PC-9 (cell line): ENCODE results near the gene ST6GALNAC1.

ENCODE experiments used
- EZH2 ChIP-seq: fragments of 200-600 bp; sonication (generic); IDR thresholded peaks from 2 replicates; pipeline ENCODE4 v1.8.0; 2017; ENCODE audit warnings: antibody characterized with exemption, low read depth
- TF ChIP-seq, protein P1 (sequence below): fragments of 200-600 bp; sonication (generic); conservative IDR thresholded peaks from 2 replicates; pipeline ENCODE4 v1.6.1; 2017; ENCODE audit warnings: mixed run types, antibody characterized with exemption, mild to moderate bottlenecking, moderate library complexity

- TF ChIP-seq, protein P1, sequence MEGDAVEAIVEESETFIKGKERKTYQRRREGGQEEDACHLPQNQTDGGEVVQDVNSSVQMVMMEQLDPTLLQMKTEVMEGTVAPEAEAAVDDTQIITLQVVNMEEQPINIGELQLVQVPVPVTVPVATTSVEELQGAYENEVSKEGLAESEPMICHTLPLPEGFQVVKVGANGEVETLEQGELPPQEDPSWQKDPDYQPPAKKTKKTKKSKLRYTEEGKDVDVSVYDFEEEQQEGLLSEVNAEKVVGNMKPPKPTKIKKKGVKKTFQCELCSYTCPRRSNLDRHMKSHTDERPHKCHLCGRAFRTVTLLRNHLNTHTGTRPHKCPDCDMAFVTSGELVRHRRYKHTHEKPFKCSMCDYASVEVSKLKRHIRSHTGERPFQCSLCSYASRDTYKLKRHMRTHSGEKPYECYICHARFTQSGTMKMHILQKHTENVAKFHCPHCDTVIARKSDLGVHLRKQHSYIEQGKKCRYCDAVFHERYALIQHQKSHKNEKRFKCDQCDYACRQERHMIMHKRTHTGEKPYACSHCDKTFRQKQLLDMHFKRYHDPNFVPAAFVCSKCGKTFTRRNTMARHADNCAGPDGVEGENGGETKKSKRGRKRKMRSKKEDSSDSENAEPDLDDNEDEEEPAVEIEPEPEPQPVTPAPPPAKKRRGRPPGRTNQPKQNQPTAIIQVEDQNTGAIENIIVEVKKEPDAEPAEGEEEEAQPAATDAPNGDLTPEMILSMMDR: no peak
- no peak for TF ChIP-seq EZH2
These were observed 49.6 kb downstream of the ST6GALNAC1 start for GRCh38 chr17:76593959-76594358.
